GM21717 (cell line): ENCODE results near the gene CCL15.
"Not testable (repeated sequence)": the region's sequence is repeated elsewhere in the genome, so short reads cannot be mapped to it uniquely, and the experiment has no call there.

Experiments
- ATAC-seq: cut with Tn5 transposase; IDR thresholded peaks from one replicate; pipeline ENCODE4 v1.9.1; 2021; ENCODE audit warnings: mild to moderate bottlenecking, moderate library complexity; ENCODE audit not compliant: unreplicated experiment

Gene CCL15, protein sequence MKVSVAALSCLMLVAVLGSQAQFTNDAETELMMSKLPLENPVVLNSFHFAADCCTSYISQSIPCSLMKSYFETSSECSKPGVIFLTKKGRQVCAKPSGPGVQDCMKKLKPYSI

DNA sequence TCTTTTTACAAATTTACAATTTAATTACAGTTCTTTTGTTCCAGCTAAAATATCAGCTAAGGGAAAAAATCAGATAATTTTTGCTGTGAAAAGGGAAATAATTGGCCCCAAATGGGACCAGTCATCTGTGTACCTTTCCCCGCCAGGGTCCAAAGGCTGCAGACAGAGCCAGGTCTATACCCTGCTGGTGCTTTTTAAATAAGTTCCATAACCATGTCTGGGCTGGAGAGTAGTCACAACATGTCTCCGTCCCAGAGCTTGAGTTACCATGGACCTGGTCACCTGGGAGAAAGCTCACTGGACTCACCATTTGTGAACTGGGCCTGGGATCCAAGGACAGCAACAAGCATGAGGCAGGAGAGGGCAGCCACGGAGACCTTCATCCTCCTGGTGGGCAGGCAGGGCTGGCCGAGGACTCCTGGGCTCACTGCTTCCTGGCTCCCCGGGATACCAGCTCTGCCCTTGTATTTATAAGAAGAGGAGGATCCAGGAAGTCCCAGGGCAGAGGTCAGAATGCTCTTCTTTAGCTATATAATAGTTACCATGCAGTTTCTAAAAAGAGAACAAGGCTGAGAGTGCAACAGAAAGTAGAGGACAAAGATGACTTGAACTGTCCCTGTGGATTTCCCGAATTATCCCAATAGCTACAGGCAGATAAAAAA, at the start of gene CCL15:
CCL15 (minus strand) TSS at position 444 of the 662 bp plus-strand sequence; CDS start at position 383, 61 bp downstream.
- no peak for ATAC-seq

- no peak for ATAC-seq
Observed at GRCh38 chr17:36049643-36050042, 48.3 kb upstream of the CCL15 start.

GRCh38 chr17:36048066-36048465, 46.7 kb upstream of the CCL15 start:
- ATAC-seq = no peak

GRCh38 chr17:36036235-36036634, 34.9 kb upstream of the CCL15 start:
- no peak for ATAC-seq

GRCh38 chr17:36034127-36034526, 32.8 kb upstream of the CCL15 start:
- no peak for ATAC-seq

DNA sequence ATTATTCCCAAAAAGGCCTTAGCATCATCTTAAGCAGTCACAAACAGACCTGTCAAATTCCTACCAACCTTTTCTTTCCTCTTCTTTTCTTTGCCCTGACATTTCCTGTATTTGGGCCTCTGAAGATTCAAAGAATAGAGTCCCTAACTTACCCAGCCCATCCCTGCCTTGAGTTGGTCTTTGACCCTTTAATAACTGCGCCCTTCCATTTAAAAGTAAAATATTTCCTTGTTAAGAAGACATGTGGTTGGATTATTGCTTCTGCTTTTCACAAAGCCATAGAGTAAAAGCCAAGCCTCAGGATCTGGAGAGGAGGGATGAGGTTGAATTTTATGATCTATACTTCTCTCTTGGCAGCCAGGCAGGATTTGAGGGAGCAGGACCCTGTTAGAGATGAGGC, 29.6 kb upstream of the CCL15 start:
- ATAC-seq = no peak

GRCh38 chr17:36027761-36028160, 26.4 kb upstream of the CCL15 start:
- no peak for ATAC-seq

DNA sequence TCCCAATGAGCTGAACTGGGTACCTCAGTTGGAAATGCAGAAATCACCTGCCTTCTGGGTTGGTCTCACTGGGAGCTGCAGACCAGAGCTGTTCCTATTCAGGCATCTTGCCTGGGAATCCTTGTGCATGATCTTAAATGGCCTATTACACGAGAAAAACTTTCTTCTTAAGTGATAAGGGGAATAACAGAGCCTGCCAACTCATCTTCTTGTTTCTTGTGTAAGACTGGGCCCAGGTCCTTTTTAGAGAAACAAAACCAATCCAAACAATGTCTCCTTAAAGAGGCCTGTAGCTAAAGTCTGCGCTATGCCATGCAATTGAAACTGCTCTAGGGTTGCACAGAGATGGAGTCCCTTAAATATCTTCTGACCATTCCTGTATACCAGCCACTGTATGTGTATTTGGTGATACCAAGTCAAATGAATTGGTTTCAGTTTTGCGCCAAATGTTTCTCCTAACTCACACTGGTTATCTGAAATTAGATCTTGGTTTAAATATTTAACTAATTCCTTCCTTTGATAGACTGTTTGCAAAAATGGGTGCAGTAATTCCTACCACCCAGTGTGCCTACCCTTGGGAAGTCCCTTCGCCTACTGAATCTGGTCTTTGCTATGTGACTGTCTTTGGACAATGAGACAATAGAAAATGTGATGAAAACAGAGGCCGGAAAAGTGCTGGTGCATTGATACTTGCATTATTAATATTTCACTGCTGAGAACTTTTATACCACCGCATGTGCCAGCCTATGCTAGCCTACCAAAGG, 22.9 kb upstream of the CCL15 start:
- ATAC-seq = no peak

DNA sequence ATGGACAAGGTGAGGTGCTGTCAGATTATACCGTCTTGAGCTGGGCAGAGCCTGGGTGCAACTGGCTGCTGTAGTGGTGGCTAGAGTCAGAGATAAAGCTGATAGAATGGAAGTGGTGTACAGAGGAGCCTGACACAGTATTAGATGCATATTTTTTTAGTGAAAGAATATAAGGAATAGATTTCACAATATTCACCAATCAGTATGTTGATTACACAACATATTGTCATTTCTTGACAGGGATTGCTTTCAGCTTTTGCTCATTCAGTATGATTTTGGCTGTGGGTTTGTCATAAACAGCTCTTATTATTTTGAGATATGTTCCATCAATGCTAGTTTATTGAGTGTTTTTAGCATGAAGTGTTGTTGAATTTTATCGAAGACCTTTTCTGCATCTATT, 18.1 kb upstream of the CCL15 start:
- ATAC-seq = no peak

- no peak for ATAC-seq
Observed at GRCh38 chr17:36017799-36018198, 16.4 kb upstream of the CCL15 start, which contains the start of gene CCL23. CCL23 (minus strand) TSS chr17:36017972; CDS start chr17:36017897, 75 bp downstream.

DNA sequence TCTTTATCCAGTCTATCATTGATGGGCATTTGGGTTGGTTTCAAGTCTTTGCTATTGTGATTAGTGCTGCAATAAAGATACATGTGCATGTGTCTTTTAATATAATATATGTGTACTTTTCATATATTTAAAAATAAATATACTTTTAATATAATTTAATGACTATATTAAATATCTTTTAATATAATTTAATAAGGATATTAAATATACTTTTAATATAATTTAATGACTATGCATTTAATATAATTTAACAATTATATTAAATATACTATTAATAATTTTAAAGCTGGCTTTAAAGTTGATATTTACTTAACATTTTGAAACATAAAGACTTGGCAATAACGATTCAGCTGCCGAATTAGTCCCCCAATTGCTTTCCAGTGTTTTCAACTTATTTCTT, 15.2 kb upstream of the CCL15 start:
- no peak for ATAC-seq

DNA sequence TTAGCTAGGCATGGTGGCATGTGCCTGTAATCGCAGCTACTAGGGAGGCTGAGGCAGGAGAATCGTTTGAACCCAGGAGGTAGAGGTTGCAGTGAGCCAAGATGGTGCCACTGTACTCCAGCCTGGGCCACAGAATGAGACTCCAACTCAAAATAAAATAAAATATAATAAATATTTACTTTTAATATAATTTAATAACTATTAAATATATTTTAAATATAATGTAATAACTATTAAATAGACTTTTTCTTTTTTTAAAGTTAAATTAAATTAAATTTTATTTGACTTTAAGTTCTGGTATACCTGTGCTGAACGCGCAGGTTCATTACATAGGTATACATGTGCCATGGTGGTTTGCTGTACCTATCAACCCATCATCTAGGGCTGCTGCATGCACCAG, 14.5 kb upstream of the CCL15 start:
- ATAC-seq = not testable (repeated sequence)

DNA sequence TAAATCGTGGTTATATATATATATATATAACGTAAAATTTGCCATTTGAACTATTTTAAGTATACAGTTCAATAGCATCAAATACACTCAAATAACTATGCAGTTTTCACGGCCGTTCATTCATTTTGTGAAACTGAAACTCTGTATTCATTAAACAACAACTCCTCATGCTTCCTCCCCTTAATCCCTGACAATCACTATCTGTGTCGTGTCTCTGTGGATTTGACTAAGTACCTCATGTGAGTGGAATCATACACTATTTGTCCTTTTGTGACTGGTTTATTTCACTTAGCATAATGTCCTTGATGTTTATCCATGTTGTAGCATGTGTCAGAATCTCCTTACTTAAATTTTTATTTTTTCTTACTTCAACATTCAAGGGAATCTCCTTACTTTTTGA, 13.6 kb upstream of the CCL15 start:
- no peak for ATAC-seq

- ATAC-seq = no peak
Observed at GRCh38 chr17:36011201-36011600, 9.8 kb upstream of the CCL15 start.

GRCh38 chr17:36008998-36009665, 7.8 kb upstream of the CCL15 start:
- no peak for ATAC-seq

DNA sequence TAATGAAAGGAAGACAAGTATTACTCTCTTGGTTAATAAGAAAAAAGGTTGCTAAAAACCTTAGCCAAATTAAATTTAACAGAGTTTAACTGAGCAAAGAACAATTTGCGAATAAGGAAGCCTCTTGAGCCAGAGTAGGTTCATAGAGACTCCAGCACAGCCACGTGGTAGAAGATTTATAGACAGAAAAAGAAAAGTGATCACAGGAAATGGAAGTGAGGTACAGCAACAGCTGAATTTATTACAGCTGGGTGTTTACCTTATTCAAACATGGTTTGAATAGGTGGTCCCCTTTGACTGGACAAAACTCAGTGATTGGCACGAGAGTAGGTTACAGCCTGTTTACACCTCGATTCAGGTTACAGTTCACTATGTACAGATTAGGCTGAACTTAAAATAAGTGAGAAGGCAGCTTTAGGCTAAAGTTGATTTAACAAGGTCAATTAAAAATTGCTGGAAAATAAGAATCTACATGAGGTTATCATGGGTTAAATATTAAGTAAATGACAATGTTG, 3.3 kb upstream of the CCL15 start:
- no peak for ATAC-seq

GRCh38 chr17:36002631-36003030, 1.3 kb upstream of the CCL15 start:
- no peak for ATAC-seq

- no peak for ATAC-seq
Observed at GRCh38 chr17:36001862-36002603, 680 bp upstream of the CCL15 start.

- no peak for ATAC-seq
Observed at GRCh38 chr17:36000732-36001109, 632 bp downstream of the CCL15 start.

DNA sequence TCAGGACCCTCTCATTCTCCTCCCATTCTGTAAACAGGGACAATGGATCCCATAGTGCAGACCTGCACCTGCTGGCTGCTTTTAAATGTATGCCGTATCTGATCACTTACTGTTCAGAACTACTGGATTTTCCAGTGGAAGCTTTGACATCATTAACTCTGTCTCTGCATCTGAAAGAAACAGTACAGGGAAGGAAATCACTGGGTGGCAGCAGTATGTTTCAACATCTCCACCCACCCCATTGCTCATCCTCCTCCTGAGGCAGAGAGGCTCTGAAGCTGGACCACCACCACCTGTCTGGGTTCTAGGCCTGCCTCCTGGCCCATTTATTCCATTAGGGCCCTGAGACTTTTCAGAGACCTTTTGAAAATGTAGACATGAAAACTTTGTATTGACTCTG, 2.6 kb downstream of the CCL15 start:
- no peak for ATAC-seq
